ENCODE measurements around the gene RNF148.
"Not testable (repeated sequence)": the region's sequence is repeated elsewhere in the genome, so short reads cannot be mapped to it uniquely, and the experiment has no call there.

RNF148 gene

DNA sequence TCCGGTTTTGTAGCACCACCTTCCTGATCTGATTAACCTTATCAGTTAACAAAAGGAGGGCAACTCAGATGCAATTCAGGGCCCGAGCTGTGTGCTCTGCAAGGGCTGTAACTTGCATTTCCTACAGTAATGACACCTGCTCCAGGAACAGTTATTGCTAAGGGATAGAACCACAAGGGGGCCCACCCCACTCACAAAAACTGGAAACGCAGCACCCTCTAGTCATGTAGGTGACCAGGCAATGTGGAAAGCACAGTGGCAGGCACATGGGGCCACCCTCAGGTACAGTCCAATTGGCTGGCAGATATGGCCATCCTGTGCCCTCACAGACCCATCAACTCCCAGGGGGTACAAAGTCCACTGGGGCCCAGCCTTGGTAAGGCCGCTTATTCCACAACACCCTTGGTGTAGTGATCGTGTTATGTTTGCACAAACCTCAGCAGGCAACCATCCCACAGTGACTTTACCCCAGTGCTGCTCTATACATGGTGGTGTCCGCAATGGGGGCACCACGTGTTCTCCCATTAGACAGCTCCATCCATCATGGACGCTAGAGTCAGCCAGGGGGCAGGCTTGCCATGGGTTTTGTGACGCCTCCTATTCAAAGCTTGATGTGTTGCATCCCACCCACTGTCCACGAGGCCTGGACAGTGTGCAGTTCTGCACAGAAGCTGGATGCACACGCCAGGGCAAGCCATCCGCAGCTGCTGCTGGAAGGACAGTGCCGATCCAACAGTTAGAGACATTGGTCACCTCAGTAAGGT lies 13.2 kb downstream of the RNF148 start:
- DNase-seq: peak; percentile 27

DNA sequence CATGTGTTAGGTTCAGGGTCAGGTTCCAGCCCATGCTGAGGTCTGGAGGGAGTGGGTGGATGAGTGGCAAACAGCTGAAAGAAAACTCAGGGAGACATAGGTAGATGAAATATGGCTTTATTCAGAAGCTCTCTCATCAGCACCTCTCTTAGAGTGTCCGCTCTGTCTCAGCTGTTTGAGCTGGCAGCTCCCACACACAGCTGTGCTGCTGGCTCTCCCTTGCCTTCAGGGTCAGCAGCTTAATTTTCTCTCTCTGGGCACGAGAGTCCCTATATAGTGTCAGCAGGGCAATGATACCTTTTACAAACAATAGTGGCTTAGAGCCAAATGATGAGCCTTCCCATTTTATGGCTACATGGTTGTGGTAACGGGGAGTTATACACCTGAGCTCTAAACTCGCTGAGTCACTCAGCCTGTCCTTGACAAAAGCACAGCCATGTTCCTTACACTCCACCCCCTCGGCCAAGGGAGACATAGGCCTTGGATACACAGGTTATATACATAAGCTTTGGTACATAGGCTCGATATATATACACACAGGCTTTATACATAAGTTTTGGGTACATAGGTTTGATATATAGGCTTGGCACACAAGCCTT lies 14.2 kb downstream of the RNF148 start:
- DNase-seq: peak; percentile 5

DNA sequence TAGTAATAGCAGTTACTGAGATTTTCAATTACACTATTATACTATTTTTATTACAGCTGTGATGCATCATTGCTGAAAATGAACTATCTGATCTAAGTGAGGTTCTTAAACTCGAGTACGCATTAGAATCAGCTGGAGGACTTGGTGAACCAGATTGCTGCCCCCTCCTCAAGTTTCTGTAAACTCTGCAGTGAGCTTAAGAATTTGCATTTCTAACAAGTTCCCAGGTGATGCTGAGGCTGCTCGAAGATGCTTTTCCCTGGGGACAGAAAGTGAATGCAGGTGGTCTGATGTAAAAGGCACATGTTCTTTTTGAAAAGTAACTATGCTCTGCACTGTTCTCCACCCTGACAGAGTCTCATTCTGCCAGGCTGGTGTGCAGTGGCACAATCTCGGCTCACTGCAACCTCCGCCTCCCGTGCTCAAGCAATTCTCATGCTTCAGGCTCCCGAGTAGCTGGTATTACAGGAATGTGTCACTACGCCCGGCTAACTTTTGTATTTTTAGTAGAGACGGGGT lies 16.3 kb downstream of the RNF148 start:
- DNase-seq: no peak

DNA sequence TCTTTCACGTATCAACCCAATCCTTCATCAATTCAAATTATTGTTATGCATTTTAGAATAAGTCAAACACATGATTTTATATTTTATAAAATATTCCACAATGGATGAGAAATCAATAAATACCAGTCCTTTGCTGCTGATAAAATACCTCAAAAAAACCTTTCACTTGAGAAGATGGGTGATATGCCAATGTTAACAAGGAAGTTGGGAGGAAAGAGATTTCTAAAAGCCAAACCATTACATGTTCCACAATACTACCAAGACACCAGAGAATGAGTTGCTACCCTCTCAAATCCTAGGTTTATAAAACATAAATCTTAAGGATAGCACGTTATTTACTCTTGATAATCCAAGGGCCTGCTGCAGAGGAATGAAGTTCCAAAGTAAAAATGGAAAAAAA lies 18.2 kb downstream of the RNF148 start:
- DNase-seq: no peak

DNA sequence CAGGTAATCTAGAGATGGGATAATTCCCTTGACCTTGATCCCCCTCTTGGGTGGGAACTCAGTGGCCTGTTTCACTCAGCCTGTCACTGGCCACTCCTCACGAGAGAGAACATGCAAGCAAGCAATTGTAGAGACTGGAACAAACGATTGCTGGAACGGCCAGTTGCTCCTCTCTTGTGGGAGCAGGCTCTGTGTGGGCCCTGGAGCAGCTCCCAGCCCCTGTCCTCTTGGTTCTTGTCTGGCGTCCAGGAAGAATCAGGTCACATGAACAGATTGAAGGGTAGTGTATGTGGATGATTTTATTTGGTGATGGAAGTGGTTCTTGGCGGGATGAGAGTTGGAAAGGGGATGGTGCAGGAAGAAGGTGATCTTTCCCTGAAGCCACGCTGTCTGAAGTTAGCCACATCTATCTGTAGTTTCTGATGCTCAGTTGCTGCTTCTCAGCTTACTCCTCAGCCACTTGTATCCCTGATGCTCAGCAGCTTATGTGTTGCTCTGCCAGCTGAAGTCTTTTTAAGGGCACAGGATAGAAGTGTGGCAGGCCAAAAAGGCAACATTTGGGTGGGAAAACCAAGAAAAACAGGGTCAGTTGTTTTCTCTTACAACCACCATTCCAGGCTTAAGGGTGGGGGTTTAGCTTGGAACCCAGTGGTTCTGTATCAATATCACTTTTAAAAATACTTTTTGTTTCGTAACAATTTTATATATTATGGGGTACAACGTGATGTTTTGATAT lies 19.7 kb downstream of the RNF148 start:
- DNase-seq: no peak

DNA sequence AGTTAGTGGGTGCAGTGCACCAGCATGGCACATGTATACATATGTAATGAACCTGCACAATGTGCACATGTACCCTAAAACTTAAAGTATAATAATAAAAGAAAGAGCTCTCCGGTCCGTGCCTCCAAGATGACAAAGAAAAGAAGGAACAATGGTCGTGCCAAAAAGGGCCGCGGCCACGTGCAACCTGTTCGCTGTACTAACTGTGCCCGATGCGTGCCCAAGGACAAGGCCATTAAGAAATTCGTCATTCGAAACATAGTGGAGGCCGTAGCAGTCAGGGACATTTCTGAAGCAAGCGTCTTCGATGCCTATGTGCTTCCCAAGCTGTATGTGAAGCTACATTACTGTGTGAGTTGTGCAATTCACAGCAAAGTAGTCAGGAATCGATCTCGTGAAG lies 21.5 kb downstream of the RNF148 start:
- not testable (repeated sequence) for DNase-seq

DNA sequence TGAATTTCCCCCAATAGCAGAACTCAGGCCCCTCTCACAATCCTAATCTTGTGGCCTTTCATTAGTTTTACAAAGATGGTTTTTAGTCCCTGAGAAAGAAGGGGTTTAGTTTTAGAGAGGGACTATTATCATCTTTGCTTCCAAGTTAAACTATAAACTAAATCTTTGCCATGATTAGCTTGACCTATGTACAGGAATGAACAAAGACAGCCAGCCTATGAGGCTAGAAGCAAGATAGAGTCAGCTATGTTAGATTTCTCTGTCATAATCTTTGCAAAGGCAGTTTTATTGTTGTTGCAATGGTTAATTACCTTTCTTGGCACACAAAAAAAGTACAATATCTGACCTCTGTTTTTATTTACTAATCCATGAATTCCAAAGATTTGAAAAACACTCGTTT lies 22.9 kb downstream of the RNF148 start:
- no peak for DNase-seq

DNA sequence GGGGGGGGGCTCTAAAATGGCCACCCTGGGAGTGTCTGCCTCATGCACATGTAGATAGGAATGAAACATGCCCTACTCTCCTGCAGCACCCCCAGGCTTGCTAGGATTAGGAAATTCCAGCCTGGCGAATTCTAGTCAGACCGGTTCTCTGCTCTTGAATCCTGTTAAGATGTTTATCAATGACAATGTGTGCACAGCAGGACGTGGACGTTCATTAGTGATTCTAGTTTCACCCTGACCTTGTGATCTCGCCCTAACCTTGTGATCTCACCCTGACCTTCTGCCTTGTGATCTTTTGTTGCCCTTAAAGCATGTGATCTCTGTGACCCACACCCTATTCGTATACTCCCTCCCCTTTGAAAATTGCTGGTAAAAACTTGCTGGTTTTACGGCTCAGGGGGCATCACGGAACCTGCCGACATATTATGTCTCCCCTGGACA lies 23.4 kb downstream of the RNF148 start:
- DNase-seq: peak; percentile 42

DNA sequence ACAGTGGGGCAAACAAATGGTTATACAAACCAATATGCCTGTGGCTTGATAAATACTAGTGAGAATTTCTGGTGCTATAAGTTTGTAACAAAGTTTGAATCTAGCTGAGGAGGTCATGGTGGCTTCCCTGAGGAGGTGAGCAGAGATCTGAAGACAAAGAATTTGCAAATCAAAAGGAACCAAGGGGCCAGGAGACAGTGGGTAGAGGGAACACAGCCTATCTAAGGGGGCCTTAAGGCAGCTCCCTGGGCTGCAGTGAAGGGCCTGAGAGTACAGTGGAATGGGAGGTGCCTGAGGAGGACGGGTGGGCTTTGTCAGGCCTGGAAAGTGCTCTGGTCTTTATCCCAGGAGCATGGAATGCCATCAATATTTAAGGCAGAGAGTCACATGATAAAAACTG lies 25.6 kb downstream of the RNF148 start:
- no peak for DNase-seq

DNA sequence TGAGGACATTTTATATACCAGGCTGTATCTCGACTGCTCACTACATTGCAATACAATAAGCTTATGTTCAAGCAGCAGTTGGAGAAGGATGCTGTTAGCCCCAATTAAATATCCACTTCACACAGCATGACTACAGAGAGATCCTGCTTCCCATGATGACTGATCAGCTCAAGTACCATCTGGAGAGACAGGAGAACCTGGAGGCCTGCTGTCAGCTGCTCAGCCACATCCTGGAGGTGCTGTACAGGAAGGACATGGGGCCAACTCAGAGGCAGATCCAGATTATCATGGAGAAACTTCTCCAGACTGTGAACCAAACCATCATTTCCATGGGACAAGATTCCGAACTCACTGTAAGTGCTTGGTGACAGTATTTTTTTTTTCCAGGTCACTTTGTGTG lies 26.3 kb downstream of the RNF148 start:
- peak; percentile 12 for DNase-seq

DNA sequence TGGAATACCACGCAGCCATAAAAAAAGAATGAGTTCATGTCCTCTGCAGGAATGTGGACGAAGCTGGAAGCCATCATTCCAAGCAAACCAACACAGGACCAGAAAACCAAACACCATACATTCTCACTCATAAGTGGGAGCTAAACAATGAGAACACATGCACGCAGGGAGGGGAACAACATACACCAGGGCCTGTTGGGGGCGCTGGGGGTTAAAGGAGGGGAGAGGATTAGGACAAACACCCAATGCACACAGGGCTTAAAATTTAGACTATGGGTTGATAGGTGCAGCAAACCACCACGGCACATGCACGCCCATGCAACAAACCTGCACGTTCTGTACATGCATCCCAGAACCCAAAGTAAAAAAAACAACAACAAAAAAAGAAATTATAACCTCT lies 27.1 kb downstream of the RNF148 start:
- no peak for DNase-seq

DNA sequence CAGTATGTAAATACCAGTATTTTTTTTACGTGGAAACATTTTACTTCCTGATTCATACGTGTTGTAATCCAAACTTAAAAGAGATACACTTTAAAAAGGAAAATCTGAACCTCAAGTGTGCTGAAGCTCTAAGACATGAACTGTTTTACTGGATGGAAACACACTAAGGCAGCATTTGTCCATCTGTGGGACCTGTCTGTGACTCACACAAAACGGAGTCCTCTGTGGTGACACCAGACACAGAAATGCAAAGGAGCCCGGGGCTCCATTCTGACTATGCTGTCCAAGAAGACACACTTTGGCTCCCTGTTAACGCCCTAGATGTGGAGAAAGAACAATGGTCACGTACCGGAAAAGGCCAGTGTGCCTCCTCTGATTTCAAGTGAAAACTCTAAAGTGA lies 27.7 kb downstream of the RNF148 start:
- no peak for DNase-seq

DNA sequence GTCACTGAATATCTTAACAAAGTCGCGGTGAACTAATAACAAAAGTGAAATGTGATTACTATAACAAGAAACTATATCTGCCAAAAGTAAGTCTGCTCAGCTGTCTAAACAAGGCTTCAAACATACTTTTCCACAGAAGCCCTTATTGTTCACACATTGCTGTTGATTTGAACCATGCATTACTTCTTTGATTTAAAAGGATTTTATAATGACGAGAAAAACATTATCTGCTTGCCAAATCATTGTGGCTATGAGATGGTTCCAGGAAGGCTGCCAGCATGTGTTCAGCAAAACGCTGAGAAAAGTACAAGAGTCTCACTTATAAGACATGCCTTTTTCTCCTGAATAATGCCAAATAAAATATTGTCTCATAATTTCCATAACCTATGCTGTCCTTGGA lies 28.2 kb downstream of the RNF148 start:
- no peak for DNase-seq

DNA sequence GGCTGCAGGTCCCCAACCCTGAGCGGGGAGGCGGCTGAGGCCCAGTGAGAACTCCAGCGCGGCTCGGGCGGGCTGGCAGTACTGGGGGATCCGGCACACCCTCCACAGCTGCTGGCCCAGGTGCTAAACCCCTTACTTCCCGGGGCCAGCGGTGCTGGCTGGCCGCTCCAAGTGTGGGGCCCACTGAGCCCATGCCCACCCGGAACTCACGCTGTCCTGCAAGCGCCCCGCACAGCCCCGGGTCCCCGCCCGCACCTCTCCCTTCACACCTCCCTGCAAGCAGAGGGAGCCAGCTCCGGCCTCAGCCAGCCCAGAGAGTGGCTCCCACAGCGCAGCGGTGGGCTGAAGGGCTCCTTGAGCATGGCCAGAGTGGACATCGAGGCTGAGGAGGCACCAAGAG lies 28.8 kb downstream of the RNF148 start:
- DNase-seq: no peak

DNA sequence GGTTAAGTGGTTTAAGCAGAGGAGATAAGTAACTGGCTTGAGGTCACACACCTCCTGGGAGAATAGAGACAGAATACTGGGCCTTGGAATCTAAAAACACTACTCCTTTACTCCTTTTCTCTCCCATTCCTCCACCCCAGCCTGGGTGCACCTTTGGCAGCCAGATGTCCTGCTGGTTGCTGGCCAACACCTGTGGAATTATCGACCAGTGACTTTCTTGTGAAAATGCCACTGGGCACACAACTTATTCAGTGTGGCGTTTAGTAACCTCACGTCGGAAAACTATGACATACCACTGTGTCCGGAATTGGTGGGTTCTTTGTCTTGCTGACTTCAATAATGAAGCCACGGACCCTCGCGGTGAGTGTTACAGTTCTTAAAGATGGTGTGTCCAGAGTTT lies 30.2 kb downstream of the RNF148 start:
- DNase-seq: no peak

DNA sequence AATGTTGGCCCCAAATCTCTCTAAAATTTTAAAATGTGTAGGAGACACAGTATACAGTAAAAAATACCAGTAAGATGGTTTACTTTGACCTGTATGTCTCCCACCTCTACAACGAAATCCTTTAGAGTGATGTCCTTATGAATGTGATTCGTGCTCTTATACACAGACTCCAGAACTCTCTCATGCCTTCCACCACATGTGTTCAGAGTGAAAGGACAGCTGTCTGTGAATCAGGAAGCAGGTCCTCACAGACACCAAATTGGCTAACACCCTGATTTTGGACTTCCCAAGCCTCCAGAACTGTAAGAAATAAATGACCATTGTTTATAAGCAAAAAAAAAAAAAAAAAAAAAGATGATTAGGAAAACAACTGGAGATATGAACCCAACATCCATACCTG lies 39.0 kb downstream of the RNF148 start:
- DNase-seq: no peak

DNA sequence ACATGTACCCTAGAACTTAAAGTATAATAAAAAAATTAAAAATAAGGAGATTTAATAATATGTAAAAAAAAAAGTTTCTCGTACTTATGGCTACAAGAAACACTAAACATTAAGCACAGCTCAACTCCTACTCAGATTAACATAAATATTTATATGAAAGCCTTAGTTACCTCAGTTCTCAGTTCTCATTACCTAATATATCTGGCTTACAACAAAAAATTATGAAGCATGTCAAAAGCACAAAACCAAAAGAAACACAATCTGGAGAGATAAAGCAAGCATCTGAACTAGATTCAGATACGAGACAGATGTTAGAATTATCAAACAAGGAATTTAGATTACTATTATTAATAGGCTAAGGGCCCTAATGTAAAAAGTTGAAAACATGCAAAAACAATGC lies 43.9 kb downstream of the RNF148 start:
- DNase-seq: no peak

DNA sequence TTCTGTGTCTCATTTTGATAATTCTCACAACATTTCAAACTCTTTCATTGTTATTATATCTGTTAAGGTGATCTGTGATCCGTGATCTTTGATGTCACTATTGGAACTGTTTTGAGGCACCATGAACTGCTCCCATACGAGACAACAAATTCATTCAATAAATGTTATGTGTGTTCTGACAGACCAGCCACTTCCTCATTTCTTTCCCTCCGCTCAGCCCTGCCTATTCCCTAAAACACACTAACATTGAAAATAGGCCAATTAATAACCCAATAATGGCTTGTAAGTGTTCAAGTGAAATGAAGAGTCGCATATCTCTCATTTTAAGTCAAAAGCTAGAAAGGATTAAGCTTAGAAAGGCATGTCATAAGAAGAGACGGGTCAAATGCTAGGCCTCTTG lies 49.0 kb downstream of the RNF148 start:
- no peak for DNase-seq

DNA sequence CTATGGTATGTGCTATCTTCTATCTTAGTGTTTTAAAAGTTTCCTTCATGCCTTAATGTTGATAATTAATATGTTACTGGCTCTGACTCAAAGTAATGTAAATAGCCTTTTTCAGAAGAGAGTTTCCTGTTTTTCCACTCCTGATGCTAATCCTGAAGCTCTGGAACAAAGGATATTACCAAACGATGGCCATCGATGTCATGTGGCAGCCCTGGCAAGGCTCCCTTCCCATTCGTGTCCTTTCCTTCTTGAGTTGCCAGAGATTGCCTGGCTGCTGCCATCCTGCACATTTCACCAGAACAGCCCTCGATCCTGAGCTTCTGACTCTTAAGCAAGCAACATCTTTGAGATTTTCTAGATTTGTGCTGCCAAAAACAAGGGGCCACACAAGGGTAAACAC lies 49.8 kb downstream of the RNF148 start:
- DNase-seq: no peak
